A673 (cell line): ENCODE data around the gene GRAMD1A. TPM values are rescaled to one million over a fixed set of nuclear protein-coding genes. Genes with fewer than 3 reads are reported as not detected.
A peak's percentile ranks its signal among the peaks of the same experiment; 100 is the strongest.

Experiments used
- BruUV-seq: library from RNA; stranded (reverse); fragments of 400-500 nt; replicated peaks from 2 replicates; lab custom pipeline; 2021; lab: Mats Ljungman, UMichigan
- CTCF ChIA-PET: fragments of 300-600 bp; sonication (Branson Sonifier 250); formaldehyde crosslinking; loops from one replicate; lab custom pipeline; 2022; ENCODE audit warnings: antibody characterized with exemption; lab: Charles Lee
- POLR2A ChIA-PET: fragments of 300-600 bp; sonication (Branson Sonifier 250); formaldehyde crosslinking; loops from one replicate; lab custom pipeline; 2022; ENCODE audit warnings: antibody characterized with exemption; ENCODE audit not compliant: low non-redundant PET; lab: Charles Lee
- DNase-seq: peaks from one replicate; pipeline ENCODE4 v3.0.0-alpha.2; 2015; ENCODE audit warnings: low spot score
- H3K27ac ChIP-seq: fragments of 200-600 bp; sonication (generic); 2 replicates; pipeline ENCODE4 v1.5.1; 2016; ENCODE audit warnings: mixed run types, low read depth, mild to moderate bottlenecking, mixed read lengths, antibody characterized with exemption, low read length; ENCODE audit not compliant: poor library complexity, severe bottlenecking
- H3K27me3 ChIP-seq: fragments of 200-600 bp; sonication (generic); replicated peaks from 2 replicates; pipeline ENCODE4 v1.6.1; 2017; ENCODE audit warnings: mixed run types, low read depth, mild to moderate bottlenecking, mixed read lengths, antibody characterized with exemption, low read length; ENCODE audit not compliant: insufficient read depth, poor library complexity
- H3K36me3 ChIP-seq: fragments of 200-600 bp; sonication (generic); 2 replicates; pipeline ENCODE4 v1.6.1; 2016; ENCODE audit warnings: mixed run types, mild to moderate bottlenecking, mixed read lengths, antibody characterized with exemption, low read length; ENCODE audit not compliant: insufficient read depth, poor library complexity, severe bottlenecking
- H3K4me1 ChIP-seq: fragments of 200-600 bp; sonication (generic); 2 replicates; pipeline ENCODE4 v1.6.1; 2017; ENCODE audit warnings: mixed run types, mild to moderate bottlenecking, mixed read lengths, antibody characterized with exemption, low read length; ENCODE audit not compliant: insufficient read depth, poor library complexity, severe bottlenecking
- H3K4me3 ChIP-seq: fragments of 200-600 bp; sonication (generic); 2 replicates; pipeline ENCODE4 v1.5.1; 2016; ENCODE audit warnings: low read depth, mixed run types, mild to moderate bottlenecking, mixed read lengths, low read length; ENCODE audit not compliant: poor library complexity, severe bottlenecking
- H3K9me3 ChIP-seq: fragments of 200-600 bp; sonication (generic); 2 replicates; pipeline ENCODE4 v1.6.1; 2016; ENCODE audit warnings: mixed run types, low read depth, mild to moderate bottlenecking, mixed read lengths, antibody characterized with exemption, low read length; ENCODE audit not compliant: poor library complexity, severe bottlenecking
- CTCF ChIP-seq: fragments of 300-800, 200-600 bp; sonication (generic); conservative IDR thresholded peaks from 2 replicates; pipeline ENCODE4 v1.5.1; 2017; ENCODE audit warnings: low read depth, mild to moderate bottlenecking, antibody characterized with exemption, low read length, moderate library complexity, mixed read lengths
- EZH2 ChIP-seq: fragments of 200-600 bp; sonication (generic); IDR thresholded peaks from 2 replicates; pipeline ENCODE4 v1.6.1; 2017; ENCODE audit warnings: borderline replicate concordance, low read depth, mild to moderate bottlenecking, mixed read lengths, antibody characterized with exemption, low read length; ENCODE audit not compliant: poor library complexity, severe bottlenecking
- intact Hi-C: fragments of 100-400 bp; cut with micrococcal nuclease; formaldehyde crosslinking; loops from one replicate; pipeline ENCODE4 v1.10.0; 2022; ENCODE audit not compliant: unreplicated experiment
- total RNA-seq: library from RNA; stranded (reverse); gene quantifications from 2 replicates; pipeline ENCODE4 v1.2.3, GENCODE V29; 2021

GRAMD1A gene
- total RNA-seq, 1 experiment from 2014 or later, result 87.3 TPM

DNA sequence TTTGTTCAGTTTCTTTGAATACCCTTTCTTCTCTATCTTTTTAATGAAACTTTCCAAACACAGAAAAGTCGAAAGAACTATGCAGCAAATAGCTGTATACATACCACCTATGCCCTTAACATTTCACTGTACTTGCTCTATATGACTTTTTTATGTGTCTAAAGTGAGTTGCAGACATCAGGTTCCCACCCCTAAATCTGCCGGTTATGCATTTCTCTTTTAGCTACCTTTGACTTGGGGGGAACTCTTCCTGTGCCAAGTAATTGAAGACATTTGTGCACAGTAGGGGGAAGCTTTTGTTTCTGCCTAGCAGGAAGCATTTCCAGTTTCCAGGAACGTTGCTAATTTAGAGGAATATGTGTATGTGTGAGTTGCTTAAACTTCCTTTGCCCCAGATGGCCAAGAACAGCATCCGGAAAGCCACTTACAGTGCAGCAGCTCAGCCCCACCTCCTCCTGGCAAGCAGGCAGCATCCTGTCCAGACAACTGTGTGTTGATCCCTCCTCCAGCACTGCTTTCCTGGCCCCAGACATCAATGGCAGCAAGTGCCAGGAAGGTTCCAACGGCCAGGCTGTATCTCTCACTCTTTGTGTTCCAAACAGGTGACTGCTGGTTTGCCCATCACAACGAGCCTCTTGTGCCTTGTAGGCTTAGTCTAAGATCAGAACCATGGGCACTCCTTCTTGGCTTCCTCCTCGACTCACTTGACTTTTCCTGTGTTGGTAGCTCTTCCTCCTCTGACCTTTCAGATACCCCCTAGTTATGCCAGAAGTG is 14.7 kb upstream of the GRAMD1A start:
- peaks cover 10% of the 10 kb centered on the region for H3K4me1 ChIP-seq
- H3K4me3 ChIP-seq, result no peak overlapping the region
- peaks cover 8% of the 10 kb centered on the region for H3K9me3 ChIP-seq
- CTCF ChIA-PET, result interaction anchor here (0.7 kb wide), 1 partner anchor 53 kb away, joined by 4 read pairs; no protein-coding TSS in a partner anchor
- H3K27ac ChIP-seq, result no peak overlapping the region
- intact Hi-C loops, result no loop called here
- H3K36me3 ChIP-seq, result no peaks in the 10 kb centered on the region
- H3K27me3 ChIP-seq, result no peaks in the 10 kb centered on the region
- BruUV-seq, result no TSS peak
- POLR2A ChIA-PET, result no interaction called here
- TF ChIP-seq EZH2, result no peak
- TF ChIP-seq CTCF, result 0 out of 2 replicates have a peak, but pooled peaks have one; percentile 7
- peak; percentile 75 for DNase-seq

- POLR2A ChIA-PET, result no interaction called here
- no peaks in the 10 kb centered on the region for H3K36me3 ChIP-seq
- no peak overlapping the region for H3K4me3 ChIP-seq
- H3K27ac ChIP-seq, result no peak overlapping the region
- TF ChIP-seq CTCF (no peak), EZH2 (no peak)
- no peak for DNase-seq
- peaks cover 10% of the 10 kb centered on the region for H3K4me1 ChIP-seq
- BruUV-seq, result no TSS peak
- no peaks in the 10 kb centered on the region for H3K27me3 ChIP-seq
- CTCF ChIA-PET, result no interaction called here
- peaks cover 8% of the 10 kb centered on the region for H3K9me3 ChIP-seq
- intact Hi-C loops, result no loop called here
Observed at GRCh38 chr19:34988119-34988518, 12.0 kb upstream of the GRAMD1A start.

DNA sequence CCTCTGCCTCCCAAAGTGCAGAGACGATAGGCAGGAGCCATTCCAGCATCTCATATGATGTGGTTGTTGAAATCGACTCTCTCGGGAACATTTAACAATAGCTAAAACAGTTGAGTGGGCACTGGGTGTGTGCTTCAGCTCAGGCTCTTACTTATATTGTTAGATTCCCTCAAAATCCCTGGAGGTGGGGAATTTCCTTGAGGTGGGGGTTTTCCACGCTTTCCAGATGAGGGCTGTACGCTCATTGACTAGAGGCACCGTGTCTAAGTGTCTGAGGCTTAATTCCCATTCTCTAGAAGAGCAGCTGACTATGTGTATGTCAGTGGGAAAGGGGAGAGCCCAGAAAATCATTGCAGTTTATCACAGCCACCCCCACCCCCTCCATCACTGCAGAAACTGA is 10.8 kb upstream of the GRAMD1A start:
- no peak overlapping the region for H3K27ac ChIP-seq
- no peaks in the 10 kb centered on the region for H3K27me3 ChIP-seq
- POLR2A ChIA-PET, result no interaction called here
- intact Hi-C loops, result no loop called here
- no peak for DNase-seq
- H3K4me1 ChIP-seq, result peaks cover 10% of the 10 kb centered on the region
- H3K9me3 ChIP-seq, result peaks cover 4% of the 10 kb centered on the region
- H3K4me3 ChIP-seq, result no peak overlapping the region
- BruUV-seq, result no TSS peak
- no peaks in the 10 kb centered on the region for H3K36me3 ChIP-seq
- TF ChIP-seq EZH2 (no peak), CTCF (no peak)
- CTCF ChIA-PET, result no interaction called here
